Choroid plexus epithelial cell (primary cell): ENCODE measurements around the gene MAN1A2.

Experiments
- DNase-seq: peaks from one replicate; pipeline ENCODE4 v3.0.0-alpha.2; 2010; ENCODE audit warnings: low read depth
- H3K4me3 ChIP-seq: 2 replicates; pipeline ENCODE4 v1.5.1; 2011; ENCODE audit warnings: low read depth, mild to moderate bottlenecking, control low read depth, low read length, moderate library complexity
- TF ChIP-seq, protein P1 (sequence below): conservative IDR thresholded peaks from 2 replicates; pipeline ENCODE4 v1.5.1; 2011; ENCODE audit warnings: low read depth, mild to moderate bottlenecking, control low read depth, inconsistent platforms, low read length, moderate library complexity

MAN1A2 gene

DNA sequence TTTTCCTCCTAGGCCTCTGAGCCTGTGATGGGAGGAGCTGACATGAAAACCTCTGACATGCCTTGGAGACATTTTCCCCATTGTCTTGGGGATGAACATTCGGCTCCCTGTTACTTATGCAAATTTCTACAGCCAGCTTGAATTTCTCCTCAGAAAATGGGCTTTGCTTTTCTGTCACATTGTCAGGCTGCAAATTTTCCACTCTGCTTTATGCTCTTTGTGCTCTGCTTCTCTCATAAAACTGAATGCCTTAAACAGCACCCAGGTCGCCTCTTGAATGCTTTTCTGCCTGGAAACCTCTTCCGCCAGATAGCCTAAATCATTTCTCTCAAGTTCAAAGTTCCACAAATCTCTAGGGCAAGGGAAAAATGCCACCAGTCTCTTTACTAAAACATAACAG, 191.9 kb downstream of the MAN1A2 start:
- DNase-seq, result no peak
- H3K4me3 ChIP-seq, result no peak overlapping the region
- TF ChIP-seq, protein P1, sequence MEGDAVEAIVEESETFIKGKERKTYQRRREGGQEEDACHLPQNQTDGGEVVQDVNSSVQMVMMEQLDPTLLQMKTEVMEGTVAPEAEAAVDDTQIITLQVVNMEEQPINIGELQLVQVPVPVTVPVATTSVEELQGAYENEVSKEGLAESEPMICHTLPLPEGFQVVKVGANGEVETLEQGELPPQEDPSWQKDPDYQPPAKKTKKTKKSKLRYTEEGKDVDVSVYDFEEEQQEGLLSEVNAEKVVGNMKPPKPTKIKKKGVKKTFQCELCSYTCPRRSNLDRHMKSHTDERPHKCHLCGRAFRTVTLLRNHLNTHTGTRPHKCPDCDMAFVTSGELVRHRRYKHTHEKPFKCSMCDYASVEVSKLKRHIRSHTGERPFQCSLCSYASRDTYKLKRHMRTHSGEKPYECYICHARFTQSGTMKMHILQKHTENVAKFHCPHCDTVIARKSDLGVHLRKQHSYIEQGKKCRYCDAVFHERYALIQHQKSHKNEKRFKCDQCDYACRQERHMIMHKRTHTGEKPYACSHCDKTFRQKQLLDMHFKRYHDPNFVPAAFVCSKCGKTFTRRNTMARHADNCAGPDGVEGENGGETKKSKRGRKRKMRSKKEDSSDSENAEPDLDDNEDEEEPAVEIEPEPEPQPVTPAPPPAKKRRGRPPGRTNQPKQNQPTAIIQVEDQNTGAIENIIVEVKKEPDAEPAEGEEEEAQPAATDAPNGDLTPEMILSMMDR, result no peak

DNA sequence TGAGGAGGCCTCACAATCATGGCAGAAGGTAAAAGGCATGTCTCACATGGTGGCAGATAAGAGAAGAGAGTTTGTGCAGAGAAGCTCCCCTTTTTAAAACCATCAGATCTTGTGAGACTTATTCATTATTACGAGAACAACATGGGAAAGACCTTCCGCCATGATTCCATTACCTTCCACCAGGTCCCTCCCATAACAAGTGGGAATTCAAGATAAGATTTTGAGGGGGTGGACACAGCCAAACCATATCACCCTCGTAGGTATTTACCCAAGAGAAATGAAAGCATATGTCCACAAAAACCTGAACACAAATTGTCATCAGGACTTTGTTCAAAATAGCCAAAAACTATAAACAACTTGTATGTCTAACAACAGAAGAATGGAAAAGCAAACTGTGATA, 192.7 kb downstream of the MAN1A2 start:
- TF ChIP-seq, protein P1, result no peak
- H3K4me3 ChIP-seq, result no peak overlapping the region
- DNase-seq, result no peak

- DNase-seq, result no peak
- no peak overlapping the region for H3K4me3 ChIP-seq
- TF ChIP-seq, protein P1, result no peak
Observed at GRCh38 chr1:117561071-117561470, 193.8 kb downstream of the MAN1A2 start.

DNA sequence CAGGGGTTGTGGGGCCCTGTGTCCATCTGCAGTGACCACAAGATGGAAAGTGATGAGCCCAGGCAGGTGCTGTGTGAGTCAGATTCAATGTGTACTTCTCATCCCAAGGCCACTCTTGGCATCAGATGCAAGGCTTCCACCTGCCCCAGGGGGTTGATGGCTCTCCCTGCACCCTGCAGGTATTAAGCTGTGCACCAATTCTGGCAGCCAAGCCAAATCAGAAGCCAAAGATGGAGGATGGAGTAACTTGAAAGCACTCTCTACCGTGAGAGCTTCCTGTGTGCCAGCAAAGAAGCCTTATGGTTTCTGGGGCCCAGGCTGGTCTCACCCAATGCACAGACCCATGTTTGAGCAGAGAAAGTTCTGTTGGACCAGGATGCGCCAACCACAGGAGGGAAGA, 194.3 kb downstream of the MAN1A2 start:
- no peak overlapping the region for H3K4me3 ChIP-seq
- TF ChIP-seq, protein P1, result no peak
- no peak for DNase-seq

DNA sequence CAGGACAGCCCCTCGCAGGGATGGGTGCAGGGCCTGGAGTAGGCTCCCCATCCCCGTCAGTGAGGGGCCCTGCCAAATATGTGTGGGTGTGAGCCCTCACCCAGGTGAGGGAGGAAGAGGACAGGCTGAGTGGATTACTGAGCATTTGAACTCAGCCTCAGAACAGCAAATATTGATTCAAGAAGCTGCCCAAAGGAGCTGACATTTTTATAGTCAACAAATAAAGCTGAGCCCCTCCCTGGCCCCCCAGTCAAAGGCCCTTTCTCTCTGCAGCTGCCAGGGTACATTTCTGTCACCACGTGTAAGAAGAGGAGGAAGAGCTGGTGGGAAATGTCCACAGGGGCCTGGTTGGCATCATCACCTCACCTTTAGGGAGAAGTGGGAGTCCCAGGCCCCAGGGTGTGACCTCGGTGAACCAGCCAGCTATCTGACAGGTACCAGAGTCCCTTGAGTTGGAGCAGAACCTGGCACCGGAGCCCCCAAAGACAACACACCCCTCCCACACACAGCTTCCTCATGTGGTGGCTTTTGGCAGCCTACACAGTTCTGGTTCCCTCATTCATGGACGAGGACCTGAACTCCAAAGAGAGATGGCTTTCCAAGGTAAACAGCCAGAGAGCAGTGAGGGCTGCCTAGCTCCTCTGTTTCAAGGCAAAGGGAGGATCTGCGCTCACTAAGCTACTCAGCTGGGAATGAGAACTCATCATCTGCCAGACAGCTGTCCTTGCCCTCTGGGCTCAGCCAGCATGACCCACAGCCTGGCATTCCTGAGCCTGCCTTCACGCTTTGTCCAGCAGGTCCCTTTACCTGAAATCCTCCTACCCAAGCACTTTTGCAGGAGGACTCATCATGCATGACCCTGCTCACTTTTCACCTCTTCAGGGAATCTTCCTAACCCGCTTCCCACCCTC, 195.6 kb downstream of the MAN1A2 start:
- TF ChIP-seq, protein P1, result no peak
- DNase-seq, result no peak
- H3K4me3 ChIP-seq, result no peak overlapping the region

GRCh38 chr1:117563492-117563875, 196.2 kb downstream of the MAN1A2 start:
- H3K4me3 ChIP-seq, result no peak overlapping the region
- TF ChIP-seq, protein P1, result no peak
- DNase-seq, result no peak
